ENCODE results near the gene C16orf90.
A peak's percentile ranks its signal among the peaks of the same experiment; 100 is the strongest.
"Not testable (repeated sequence)": the region's sequence is repeated elsewhere in the genome, so short reads cannot be mapped to it uniquely, and the experiment has no call there.

The C16orf90 gene

DNA sequence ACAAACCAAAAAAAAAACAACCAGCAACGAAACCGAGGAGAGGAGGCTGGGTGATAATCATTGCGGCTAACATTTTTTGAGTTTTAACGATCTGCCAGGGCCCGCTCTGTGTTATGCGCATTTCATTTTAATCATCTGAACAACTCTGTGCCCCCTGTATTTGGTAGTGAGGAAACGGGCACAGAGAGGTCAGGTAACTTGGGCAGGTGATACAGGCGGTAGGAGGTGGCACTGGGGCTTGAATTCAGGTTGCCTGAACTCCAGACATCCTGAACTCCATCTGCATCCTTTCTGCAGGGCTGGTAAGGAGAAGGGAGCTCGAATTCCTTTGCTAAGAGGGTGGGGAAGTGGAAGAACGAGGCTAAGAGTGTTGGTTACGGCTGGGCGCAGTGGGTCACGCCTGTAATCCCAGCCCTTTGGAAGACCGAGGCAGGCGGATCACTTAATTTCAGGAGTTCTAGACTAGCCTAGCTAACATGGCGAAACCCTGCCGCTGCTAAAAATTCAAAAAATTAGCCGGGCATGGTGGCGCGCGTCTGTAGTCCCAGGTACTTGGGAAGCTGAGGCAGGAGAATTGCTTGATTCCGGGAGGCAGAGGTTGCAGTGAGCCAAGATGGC, 6.6 kb upstream of the C16orf90 start:
- no peak for DNase-seq (ENCODE audit: extremely low read depth, insufficient read length)
- Histone ChIP-seq H3K27me3 (replicated peaks; ENCODE audit: control insufficient read depth, insufficient read depth, low read length) (no peaks in the 10 kb centered on the region), H3K36me3 (ENCODE audit: control insufficient read depth, insufficient read depth, low read length) (no peaks in the 10 kb centered on the region), H3K4me3 (replicated peaks; ENCODE audit: low read depth, low read length) (peak overlapping the region; percentile 82)
- TF ChIP-seq, protein P1, sequence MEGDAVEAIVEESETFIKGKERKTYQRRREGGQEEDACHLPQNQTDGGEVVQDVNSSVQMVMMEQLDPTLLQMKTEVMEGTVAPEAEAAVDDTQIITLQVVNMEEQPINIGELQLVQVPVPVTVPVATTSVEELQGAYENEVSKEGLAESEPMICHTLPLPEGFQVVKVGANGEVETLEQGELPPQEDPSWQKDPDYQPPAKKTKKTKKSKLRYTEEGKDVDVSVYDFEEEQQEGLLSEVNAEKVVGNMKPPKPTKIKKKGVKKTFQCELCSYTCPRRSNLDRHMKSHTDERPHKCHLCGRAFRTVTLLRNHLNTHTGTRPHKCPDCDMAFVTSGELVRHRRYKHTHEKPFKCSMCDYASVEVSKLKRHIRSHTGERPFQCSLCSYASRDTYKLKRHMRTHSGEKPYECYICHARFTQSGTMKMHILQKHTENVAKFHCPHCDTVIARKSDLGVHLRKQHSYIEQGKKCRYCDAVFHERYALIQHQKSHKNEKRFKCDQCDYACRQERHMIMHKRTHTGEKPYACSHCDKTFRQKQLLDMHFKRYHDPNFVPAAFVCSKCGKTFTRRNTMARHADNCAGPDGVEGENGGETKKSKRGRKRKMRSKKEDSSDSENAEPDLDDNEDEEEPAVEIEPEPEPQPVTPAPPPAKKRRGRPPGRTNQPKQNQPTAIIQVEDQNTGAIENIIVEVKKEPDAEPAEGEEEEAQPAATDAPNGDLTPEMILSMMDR (IDR thresholded peaks at IDR 0.05; ENCODE audit: insufficient read depth, low read length, poor library complexity, severe bottlenecking), result no peak

GRCh38 chr16:3501412-3501761, 6.1 kb upstream of the C16orf90 start:
- H3K27me3 ChIP-seq (replicated peaks; ENCODE audit: control insufficient read depth, insufficient read depth, low read length); DNase-seq (ENCODE audit: extremely low read depth, insufficient read length); H3K36me3 ChIP-seq (ENCODE audit: control insufficient read depth, insufficient read depth, low read length): not testable (repeated sequence)
- peak overlapping the region; percentile 82 for H3K4me3 ChIP-seq (replicated peaks; ENCODE audit: low read depth, low read length)

GRCh38 chr16:3498988-3499387, 3.7 kb upstream of the C16orf90 start:
- no peak overlapping the region for H3K4me3 ChIP-seq (replicated peaks; ENCODE audit: low read depth, low read length)
- TF ChIP-seq, protein P1 (IDR thresholded peaks at IDR 0.05; ENCODE audit: insufficient read depth, low read length, poor library complexity, severe bottlenecking), result no peak
- DNase-seq (ENCODE audit: extremely low read depth, insufficient read length), result no peak
- no peaks in the 10 kb centered on the region for H3K27me3 ChIP-seq (replicated peaks; ENCODE audit: control insufficient read depth, insufficient read depth, low read length)
- H3K36me3 ChIP-seq (ENCODE audit: control insufficient read depth, insufficient read depth, low read length), result no peaks in the 10 kb centered on the region

DNA sequence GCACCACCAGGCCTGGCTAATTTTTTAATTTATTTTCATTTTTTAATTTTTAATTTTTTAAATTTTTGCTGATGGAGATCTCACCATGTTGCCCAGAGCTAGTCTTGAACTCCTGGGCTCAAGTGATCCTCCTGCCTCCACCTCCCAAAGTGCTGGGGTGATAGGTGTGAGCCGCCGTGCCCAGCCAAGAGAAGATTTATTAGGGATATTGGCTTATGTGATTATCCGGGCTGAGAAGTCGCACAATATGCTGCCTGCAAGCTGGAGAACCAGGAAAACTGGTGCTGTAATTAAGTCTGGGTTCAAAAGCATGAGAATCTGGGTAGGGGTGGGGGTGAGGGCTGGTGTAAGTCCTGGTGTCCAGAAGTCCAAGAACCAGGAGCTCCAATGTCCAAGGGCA, 2.5 kb upstream of the C16orf90 start:
- no peak for DNase-seq (ENCODE audit: extremely low read depth, insufficient read length)
- no peak overlapping the region for H3K4me3 ChIP-seq (replicated peaks; ENCODE audit: low read depth, low read length)
- TF ChIP-seq, protein P1 (IDR thresholded peaks at IDR 0.05; ENCODE audit: insufficient read depth, low read length, poor library complexity, severe bottlenecking), result no peak
- H3K27me3 ChIP-seq (replicated peaks; ENCODE audit: control insufficient read depth, insufficient read depth, low read length), result no peaks in the 10 kb centered on the region
- H3K36me3 ChIP-seq (ENCODE audit: control insufficient read depth, insufficient read depth, low read length), result no peaks in the 10 kb centered on the region

DNA sequence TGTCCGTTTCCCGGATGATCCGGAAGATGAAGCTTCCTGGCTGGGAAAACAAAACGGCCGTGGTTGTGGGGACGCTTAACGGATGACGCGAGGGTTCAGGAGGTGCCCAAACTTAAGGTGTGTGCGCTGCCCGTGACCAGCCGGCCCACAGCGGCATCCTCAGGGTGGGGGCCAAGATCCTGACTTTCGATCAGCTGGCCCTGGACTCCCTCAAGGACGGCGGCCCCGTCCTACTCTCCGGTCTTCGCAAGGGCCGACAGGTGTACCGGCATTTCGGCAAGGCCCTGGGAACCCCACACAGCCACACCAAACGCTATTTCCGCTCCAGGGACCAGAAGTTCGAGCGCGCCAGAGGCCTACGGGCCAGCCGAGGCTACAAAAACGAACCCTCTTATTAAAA, 1.1 kb upstream of the C16orf90 start:
- DNase-seq (ENCODE audit: extremely low read depth, insufficient read length), result no peak
- no peak overlapping the region for H3K4me3 ChIP-seq (replicated peaks; ENCODE audit: low read depth, low read length)
- H3K27me3 ChIP-seq (replicated peaks; ENCODE audit: control insufficient read depth, insufficient read depth, low read length), result no peaks in the 10 kb centered on the region
- H3K36me3 ChIP-seq (ENCODE audit: control insufficient read depth, insufficient read depth, low read length), result no peaks in the 10 kb centered on the region
- TF ChIP-seq, protein P1 (IDR thresholded peaks at IDR 0.05; ENCODE audit: insufficient read depth, low read length, poor library complexity, severe bottlenecking), result no peak

DNA sequence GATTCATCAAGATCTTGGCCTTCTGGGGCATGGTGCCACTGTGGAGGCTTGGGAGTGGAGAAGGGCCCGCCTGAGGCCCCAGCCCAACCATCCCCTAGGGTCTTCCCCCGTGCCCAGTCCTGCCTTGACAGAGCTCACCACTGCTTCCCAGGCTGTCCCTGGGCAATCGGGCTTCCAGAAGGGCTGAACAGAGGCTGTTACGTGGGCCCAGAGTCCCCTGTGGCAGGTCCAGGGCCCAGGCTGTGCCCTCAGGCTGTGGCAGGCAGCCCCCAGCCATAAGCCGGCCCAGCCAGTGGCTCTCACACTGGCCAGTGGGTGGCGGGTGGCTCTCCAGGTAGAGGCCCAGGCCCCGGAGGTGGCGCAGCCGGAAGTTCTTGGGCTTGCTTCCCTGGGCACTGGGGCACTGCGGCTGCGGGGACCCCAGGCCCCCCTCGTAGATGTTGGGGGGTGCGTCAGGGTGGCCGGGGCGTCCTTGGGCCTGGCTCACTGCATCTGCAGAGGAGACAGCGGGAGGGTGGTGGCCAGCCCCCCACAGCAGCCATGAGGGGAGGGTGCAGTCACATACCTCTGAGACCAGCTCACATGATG, 809 bp downstream of the C16orf90 start:
- H3K27me3 ChIP-seq (replicated peaks; ENCODE audit: control insufficient read depth, insufficient read depth, low read length), result no peaks in the 10 kb centered on the region
- H3K36me3 ChIP-seq (ENCODE audit: control insufficient read depth, insufficient read depth, low read length), result no peaks in the 10 kb centered on the region
- no peak overlapping the region for H3K4me3 ChIP-seq (replicated peaks; ENCODE audit: low read depth, low read length)
- DNase-seq (ENCODE audit: extremely low read depth, insufficient read length), result no peak
- TF ChIP-seq, protein P1 (IDR thresholded peaks at IDR 0.05; ENCODE audit: insufficient read depth, low read length, poor library complexity, severe bottlenecking), result no peak
